T-helper 17 cell (primary cell): Measurements from ENCODE around the gene NAALADL2. TPM values are rescaled to one million over a fixed set of nuclear protein-coding genes. Genes with fewer than 3 reads are reported as not detected.

Experiments
- ATAC-seq: fragments of 150-1000 bp; cut with Tn5 transposase; 2 replicates; pipeline ENCODE4 v1.10.0; 2021; ENCODE audit warnings: mild to moderate bottlenecking, moderate library complexity
- DNase-seq, 3 donors: peaks; one replicate each; pipeline versions ENCODE4 v3.0.0 to v3.0.0-alpha.2; 2020 to 2021
- H3K9me3 ChIP-seq: one replicate; pipeline ENCODE4 v1.7.0; 2013; ENCODE audit warnings: low read length, mild to moderate bottlenecking; ENCODE audit not compliant: control insufficient read depth, poor library complexity, severe bottlenecking
- H3K27ac Mint-ChIP-seq: one replicate; pipeline ENCODE4 v1.8.0; 2022; ENCODE audit warnings: mild to moderate bottlenecking, moderate library complexity, mixed read lengths
- H3K27me3 Mint-ChIP-seq: one replicate; pipeline ENCODE4 v1.8.0; 2022; ENCODE audit warnings: mixed read lengths
- H3K36me3 Mint-ChIP-seq: one replicate; pipeline ENCODE4 v1.8.0; 2022; ENCODE audit warnings: low read depth, mixed read lengths
- H3K4me1 Mint-ChIP-seq: one replicate; pipeline ENCODE4 v1.8.0; 2022; ENCODE audit warnings: mild to moderate bottlenecking, mixed read lengths
- H3K4me3 Mint-ChIP-seq: one replicate; pipeline ENCODE4 v1.8.0; 2022; ENCODE audit warnings: mild to moderate bottlenecking, moderate library complexity, mixed read lengths
- total RNA-seq, 4 donors: library from RNA in 2 of 4; stranded (reverse) in 2 of 4; gene quantifications; one replicate each; pipeline ENCODE4 v1.2.3 and lab custom pipeline; 2022 to 2026

NAALADL2 gene
- total RNA-seq, 2 donors from 2014 or later, result not detected

- H3K36me3 Mint-ChIP-seq, result no peaks in the 10 kb centered on the region
- no peaks in the 10 kb centered on the region for H3K9me3 ChIP-seq
- no peaks in the 10 kb centered on the region for H3K27me3 Mint-ChIP-seq
- H3K4me3 Mint-ChIP-seq, result no peak overlapping the region
- H3K4me1 Mint-ChIP-seq, result no peaks in the 10 kb centered on the region
- DNase-seq (no peak), ATAC-seq (no peak)
- no peak overlapping the region for H3K27ac Mint-ChIP-seq
Measured at GRCh38 chr3:175227126-175227525, 368.0 kb downstream of the NAALADL2 start.

- no peaks in the 10 kb centered on the region for H3K4me1 Mint-ChIP-seq
- no peak for ATAC-seq
- DNase-seq, result no peak
- H3K27ac Mint-ChIP-seq, result no peak overlapping the region
- no peaks in the 10 kb centered on the region for H3K36me3 Mint-ChIP-seq
- H3K4me3 Mint-ChIP-seq, result no peak overlapping the region
- H3K27me3 Mint-ChIP-seq, result no peaks in the 10 kb centered on the region
- H3K9me3 ChIP-seq, result peaks cover 2% of the 10 kb centered on the region
Measured at GRCh38 chr3:175233957-175234940, 375.1 kb downstream of the NAALADL2 start.

- no peaks in the 10 kb centered on the region for H3K36me3 Mint-ChIP-seq
- no peaks in the 10 kb centered on the region for H3K4me1 Mint-ChIP-seq
- DNase-seq, result no peak
- no peak for ATAC-seq
- H3K4me3 Mint-ChIP-seq, result no peak overlapping the region
- no peak overlapping the region for H3K27ac Mint-ChIP-seq
- H3K27me3 Mint-ChIP-seq, result no peaks in the 10 kb centered on the region
- peaks cover 2% of the 10 kb centered on the region for H3K9me3 ChIP-seq
Measured at GRCh38 chr3:175238801-175239200, 379.7 kb downstream of the NAALADL2 start.

GRCh38 chr3:175240921-175241320, 381.8 kb downstream of the NAALADL2 start:
- no peak overlapping the region for H3K4me3 Mint-ChIP-seq
- H3K4me1 Mint-ChIP-seq, result no peaks in the 10 kb centered on the region
- no peaks in the 10 kb centered on the region for H3K9me3 ChIP-seq
- ATAC-seq (no peak), DNase-seq (no peak)
- no peaks in the 10 kb centered on the region for H3K27me3 Mint-ChIP-seq
- no peaks in the 10 kb centered on the region for H3K36me3 Mint-ChIP-seq
- H3K27ac Mint-ChIP-seq, result no peak overlapping the region

- H3K27ac Mint-ChIP-seq, result no peak overlapping the region
- no peaks in the 10 kb centered on the region for H3K36me3 Mint-ChIP-seq
- H3K9me3 ChIP-seq, result no peaks in the 10 kb centered on the region
- no peak overlapping the region for H3K4me3 Mint-ChIP-seq
- no peaks in the 10 kb centered on the region for H3K4me1 Mint-ChIP-seq
- H3K27me3 Mint-ChIP-seq, result no peaks in the 10 kb centered on the region
- DNase-seq (no peak), ATAC-seq (no peak)
Measured at GRCh38 chr3:175242243-175242642, 383.1 kb downstream of the NAALADL2 start.

GRCh38 chr3:175246234-175246633, 387.1 kb downstream of the NAALADL2 start:
- Mint-ChIP-seq H3K4me1 (no peaks in the 10 kb centered on the region), H3K27ac (no peak overlapping the region), H3K36me3 (no peaks in the 10 kb centered on the region), H3K4me3 (no peak overlapping the region), H3K27me3 (no peaks in the 10 kb centered on the region)
- DNase-seq (no peak), ATAC-seq (no peak)
- no peaks in the 10 kb centered on the region for H3K9me3 ChIP-seq

- no peaks in the 10 kb centered on the region for H3K9me3 ChIP-seq
- ATAC-seq (no peak), DNase-seq (no peak)
- Mint-ChIP-seq H3K27ac (no peak overlapping the region), H3K36me3 (no peaks in the 10 kb centered on the region), H3K27me3 (no peaks in the 10 kb centered on the region), H3K4me1 (no peaks in the 10 kb centered on the region), H3K4me3 (no peak overlapping the region)
Measured at GRCh38 chr3:175246766-175247165, 387.6 kb downstream of the NAALADL2 start.

GRCh38 chr3:175247629-175248028, 388.5 kb downstream of the NAALADL2 start:
- DNase-seq (no peak), ATAC-seq (no peak)
- no peaks in the 10 kb centered on the region for H3K9me3 ChIP-seq
- H3K4me1 Mint-ChIP-seq, result no peaks in the 10 kb centered on the region
- H3K4me3 Mint-ChIP-seq, result no peak overlapping the region
- H3K36me3 Mint-ChIP-seq, result no peaks in the 10 kb centered on the region
- H3K27ac Mint-ChIP-seq, result no peak overlapping the region
- H3K27me3 Mint-ChIP-seq, result no peaks in the 10 kb centered on the region

- H3K27ac Mint-ChIP-seq, result no peak overlapping the region
- no peaks in the 10 kb centered on the region for H3K9me3 ChIP-seq
- H3K36me3 Mint-ChIP-seq, result no peaks in the 10 kb centered on the region
- H3K4me1 Mint-ChIP-seq, result no peaks in the 10 kb centered on the region
- ATAC-seq, result no peak
- no peak overlapping the region for H3K4me3 Mint-ChIP-seq
- no peaks in the 10 kb centered on the region for H3K27me3 Mint-ChIP-seq
- no peak for DNase-seq
Measured at GRCh38 chr3:175248832-175249231, 389.7 kb downstream of the NAALADL2 start.

- Mint-ChIP-seq H3K36me3 (no peaks in the 10 kb centered on the region), H3K4me3 (no peak overlapping the region), H3K27ac (no peak overlapping the region), H3K4me1 (no peaks in the 10 kb centered on the region), H3K27me3 (no peaks in the 10 kb centered on the region)
- no peaks in the 10 kb centered on the region for H3K9me3 ChIP-seq
- ATAC-seq, result no peak
- DNase-seq, result no peak
Measured at GRCh38 chr3:175255698-175256097, 396.6 kb downstream of the NAALADL2 start.

GRCh38 chr3:175257123-175257522, 398.0 kb downstream of the NAALADL2 start:
- H3K27me3 Mint-ChIP-seq, result no peaks in the 10 kb centered on the region
- ATAC-seq (no peak), DNase-seq (no peak)
- no peak overlapping the region for H3K27ac Mint-ChIP-seq
- no peak overlapping the region for H3K4me3 Mint-ChIP-seq
- no peaks in the 10 kb centered on the region for H3K4me1 Mint-ChIP-seq
- no peaks in the 10 kb centered on the region for H3K9me3 ChIP-seq
- no peaks in the 10 kb centered on the region for H3K36me3 Mint-ChIP-seq

- H3K27ac Mint-ChIP-seq, result no peak overlapping the region
- H3K4me1 Mint-ChIP-seq, result no peaks in the 10 kb centered on the region
- no peaks in the 10 kb centered on the region for H3K36me3 Mint-ChIP-seq
- no peak for DNase-seq
- no peak overlapping the region for H3K4me3 Mint-ChIP-seq
- no peak for ATAC-seq
- H3K9me3 ChIP-seq, result no peaks in the 10 kb centered on the region
- H3K27me3 Mint-ChIP-seq, result no peaks in the 10 kb centered on the region
Measured at GRCh38 chr3:175258763-175259162, 399.6 kb downstream of the NAALADL2 start.

- no peaks in the 10 kb centered on the region for H3K27me3 Mint-ChIP-seq
- no peaks in the 10 kb centered on the region for H3K36me3 Mint-ChIP-seq
- H3K27ac Mint-ChIP-seq, result no peak overlapping the region
- H3K4me1 Mint-ChIP-seq, result no peaks in the 10 kb centered on the region
- H3K4me3 Mint-ChIP-seq, result no peak overlapping the region
- ATAC-seq (no peak), DNase-seq (no peak)
- no peaks in the 10 kb centered on the region for H3K9me3 ChIP-seq
Measured at GRCh38 chr3:175260145-175260794, 401.1 kb downstream of the NAALADL2 start.
